Right cardiac atrium (tissue), 5 donors: ENCODE data around the gene ALOXE3. TPM values are rescaled to one million over a fixed set of nuclear protein-coding genes. Genes with fewer than 3 reads are reported as not detected.

ENCODE experiments used
- ATAC-seq, 2 donors: fragments of 200-7000 bp; cut with Tn5 transposase; one replicate each; pipeline versions ENCODE4 v1.8.0 to v1.9.1; 2020; ENCODE audit warnings: moderate library complexity in 2 of 2, mild to moderate bottlenecking in 1 of 2
- DNase-seq, 3 donors: peaks; one replicate each; pipeline ENCODE4 v3.0.0-alpha.2; 2020
- H3K27ac ChIP-seq: one replicate; pipeline ENCODE4 v1.5.1; 2013; ENCODE audit warnings: mild to moderate bottlenecking, low read length, control low read depth, moderate library complexity
- H3K27me3 ChIP-seq: one replicate; pipeline ENCODE4 v1.6.1; 2013; ENCODE audit not compliant: control insufficient read depth, insufficient read depth
- H3K4me1 ChIP-seq: one replicate; pipeline ENCODE4 v1.6.1; 2013; ENCODE audit warnings: low read length; ENCODE audit not compliant: control insufficient read depth, insufficient read depth
- H3K4me3 ChIP-seq: one replicate; pipeline ENCODE4 v1.5.1; 2013; ENCODE audit warnings: low read length, control low read depth
- H3K9me3 ChIP-seq: one replicate; pipeline ENCODE4 v1.6.1; 2013; ENCODE audit warnings: low read length; ENCODE audit not compliant: control insufficient read depth
- WGBS: extraction: QIAGEN DNeasy Blood & Tissue Kit; methylation state at CpG from one replicate; pipeline ENCODE4 v1.1.7; 2013; 5-methylcytosine and 5-hydroxymethylcytosine counted together
- intact Hi-C, 4 donors: fragments of 100-400 bp; cut with DNase I; formaldehyde crosslinking; loops; one replicate each; pipeline versions ENCODE4 v1.11.0 to v1.14.0; 2022 to 2023
- polyA plus RNA-seq: library from polyadenylated mRNA; stranded (reverse); fragments of 200-250 nt; gene quantifications from one replicate; pipeline ENCODE4 v1.2.3, GENCODE V29; 2013
- total RNA-seq, 4 donors: library from RNA; stranded (reverse); fragmentation: NEBNext Ultra II Directional; extraction: Animal tissue kit (Norgen Biotek cat#: 25700); gene quantifications; one replicate each; pipeline ENCODE4 v1.2.1, GENCODE V29; 2021
- donor health status: healthy with polysubstance abuse.
- donor health status: DM: no; HTN: yes; CAD: no.
- donor health status: DM: no; HTN: no; CAD: no.
- donor health status: DM: no; HTN: yes; CAD: no; lungs with severe emphysema.
- donor health status: DM: yes; HTN: yes; CAD: no.

Gene ALOXE3
- total and polyA plus RNA-seq, 5 donors, result not detected

DNA sequence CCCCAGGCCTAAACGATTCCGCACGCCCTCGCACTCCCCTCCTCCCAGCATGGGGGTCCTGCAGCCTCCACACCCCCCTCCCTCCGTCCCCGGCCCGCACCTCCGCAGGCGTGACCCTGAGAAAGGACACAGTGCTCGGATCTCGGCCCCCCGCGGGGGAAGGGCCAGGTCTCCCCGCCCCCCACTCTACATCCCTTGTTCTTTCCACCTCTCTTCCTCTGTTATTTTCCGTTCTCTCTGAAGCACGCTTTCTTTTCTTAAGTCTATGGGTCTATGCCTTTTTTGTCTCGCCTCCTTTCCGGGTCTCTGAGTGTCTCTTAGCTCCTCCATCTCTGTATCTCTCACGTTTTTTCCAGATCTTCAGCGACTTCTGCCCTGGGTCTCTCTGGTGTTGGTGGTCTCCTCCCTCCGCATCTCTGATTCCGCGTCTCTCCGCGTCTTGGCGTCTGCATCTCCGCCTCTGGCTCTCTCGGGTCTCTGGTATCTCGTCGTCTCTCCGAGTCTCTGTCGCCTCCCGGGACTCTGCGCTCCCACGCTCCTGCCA is 7.7 kb upstream of the ALOXE3 start:
- intact Hi-C loops, result loop anchor here (2.0 to 10.0 kb wide), 4 partner anchors 49 to 99 kb away; partner anchors contain the start of gene TMEM107 (in 1 of the 4)
- Histone ChIP-seq H3K4me1 (peaks cover 5% of the 10 kb centered on the region), H3K9me3 (no peaks in the 10 kb centered on the region), H3K4me3 (peak overlapping the region; percentile 94), H3K27me3 (no peaks in the 10 kb centered on the region), H3K27ac (peak overlapping the region; percentile 32)
- ATAC-seq (peak in 1 of 2 donors; percentile 2), DNase-seq (peak in 1 of 3 donors; percentile 77)
- under 1% methylated on average over 35 of the region's 35 CpGs for WGBS

DNA sequence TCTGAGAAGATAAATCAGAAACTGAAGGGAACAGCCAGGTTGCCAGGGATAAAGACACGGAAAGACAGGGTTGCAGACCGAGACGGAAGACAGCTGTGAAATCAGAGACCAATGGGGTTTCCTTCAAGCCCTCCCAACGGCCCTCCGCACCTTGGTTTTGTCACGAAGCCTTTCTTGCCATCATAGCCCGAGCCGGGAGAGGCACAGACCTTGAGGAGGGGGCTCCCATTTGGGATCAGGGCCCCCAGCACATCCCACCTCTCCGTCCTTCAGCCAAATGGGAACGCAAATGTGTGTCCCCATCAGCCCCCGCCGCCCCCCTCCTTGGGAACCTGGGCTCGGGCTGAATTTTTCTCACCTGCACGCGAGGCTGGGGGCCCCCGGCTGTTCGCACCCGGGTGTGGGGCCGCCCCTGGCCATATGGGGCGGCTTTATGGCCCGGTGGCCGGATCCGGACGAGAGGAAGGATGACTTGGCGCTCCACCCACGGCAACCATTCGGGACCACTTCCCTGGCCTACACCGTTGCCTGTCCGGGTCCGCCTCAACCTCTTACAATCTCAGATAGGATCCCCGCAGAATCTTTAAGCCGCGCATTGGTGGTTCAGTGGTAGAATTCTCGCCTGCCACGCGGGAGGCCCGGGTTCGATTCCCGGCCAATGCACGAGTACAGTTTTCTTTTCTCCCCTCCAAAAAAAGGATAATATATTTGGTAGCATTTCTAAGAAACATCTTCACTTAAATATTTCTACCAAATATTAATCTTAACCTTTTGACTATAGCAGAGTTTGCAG is 7.0 kb upstream of the ALOXE3 start:
- Histone ChIP-seq H3K27ac (no peak overlapping the region), H3K9me3 (no peaks in the 10 kb centered on the region), H3K4me3 (peak overlapping the region; percentile 94), H3K4me1 (peaks cover 5% of the 10 kb centered on the region), H3K27me3 (no peaks in the 10 kb centered on the region)
- peak; percentile 49 to 54 for ATAC-seq
- peak; percentile 66 to 88 (median 87) for DNase-seq
- intact Hi-C loops, result loop anchor here (2.0 to 10.0 kb wide), 4 partner anchors 49 to 99 kb away; partner anchors contain the start of gene TMEM107 (in 1 of the 4)
- 1% methylated on average over 40 of the region's 40 CpGs for WGBS

DNA sequence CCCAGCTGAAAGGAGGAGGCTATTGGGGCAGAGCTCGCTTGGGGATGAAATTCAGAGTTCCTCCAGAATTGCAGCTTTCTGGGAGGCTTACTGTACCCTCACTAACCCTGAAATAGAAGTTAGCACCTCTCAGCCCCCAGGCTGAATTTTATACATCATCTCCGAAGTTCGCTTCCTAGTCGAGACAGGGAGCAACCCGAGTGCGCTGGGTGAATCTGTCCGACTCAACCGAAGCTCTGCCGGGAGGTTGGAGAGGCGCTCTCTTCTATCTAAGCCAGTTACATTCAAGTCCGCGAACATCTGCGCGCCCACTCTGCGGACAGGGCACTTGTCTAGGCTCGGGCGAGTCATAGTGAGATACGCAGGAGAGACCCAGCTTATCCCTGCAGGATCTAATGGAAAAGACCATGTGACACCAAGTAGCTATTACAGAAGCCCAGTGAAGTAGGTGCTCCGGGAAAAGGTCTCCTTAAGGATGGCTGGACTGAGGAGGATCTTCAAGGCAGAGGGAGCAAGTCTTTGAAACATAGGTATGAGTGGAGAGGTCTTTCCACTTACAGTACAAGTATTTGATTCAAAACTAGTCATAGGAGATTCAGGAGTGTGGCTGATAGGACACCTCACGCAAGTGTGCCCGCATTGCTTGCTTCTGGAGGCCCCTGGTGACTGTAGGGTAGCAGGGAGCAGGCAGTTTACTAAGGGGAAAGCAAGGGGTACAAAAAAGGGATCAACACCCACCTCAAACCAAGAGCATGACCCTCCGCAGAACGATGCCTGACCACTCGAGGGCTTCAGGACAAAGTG is 6.2 kb upstream of the ALOXE3 start:
- Histone ChIP-seq H3K27me3 (no peaks in the 10 kb centered on the region), H3K9me3 (no peaks in the 10 kb centered on the region), H3K4me3 (peak overlapping the region; percentile 7), H3K27ac (no peak overlapping the region), H3K4me1 (peaks cover 5% of the 10 kb centered on the region)
- peak in 2 of 3 donors; percentile 55 to 64 for DNase-seq
- WGBS, result 4% methylated on average over 24 of the region's 24 CpGs
- intact Hi-C loops, result loop anchor here (2.0 to 10.0 kb wide), 4 partner anchors 50 to 100 kb away; partner anchors contain the start of gene TMEM107 (in 1 of the 4)
- no peak for ATAC-seq

DNA sequence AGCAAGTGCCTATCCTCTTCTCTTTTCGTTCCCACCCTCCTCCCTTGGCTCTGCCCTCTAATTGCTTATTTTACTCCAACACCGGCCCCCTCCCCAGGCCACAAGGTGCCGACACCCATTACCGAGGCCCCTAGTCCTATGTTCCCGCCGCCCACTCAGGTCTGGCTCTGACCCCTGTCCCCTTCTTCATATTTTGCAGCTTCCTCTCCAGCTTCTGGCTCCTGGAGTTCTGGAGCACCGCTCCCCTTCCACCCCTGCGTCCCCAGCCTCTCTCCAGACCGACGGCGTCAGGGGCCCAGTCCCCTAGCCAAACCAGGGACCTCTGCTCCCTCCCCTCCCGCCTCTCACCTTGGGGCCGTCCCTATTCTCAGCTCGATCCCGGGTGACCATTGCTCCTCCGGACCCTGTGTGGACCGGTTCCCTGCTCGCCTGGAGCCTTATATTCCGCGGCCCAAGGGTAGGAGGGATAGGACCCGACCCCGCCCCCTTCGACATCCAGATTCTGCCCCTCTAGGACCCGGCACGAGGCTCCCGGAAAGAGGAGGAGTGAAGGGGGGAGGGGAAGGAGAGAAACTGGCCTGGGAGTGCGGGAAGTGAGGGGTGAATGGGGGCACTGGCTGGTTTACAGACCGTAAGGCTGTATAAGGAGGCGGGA is 5.5 kb upstream of the ALOXE3 start, which contains the start of gene HES7:
HES7 (minus strand) TSS at position 412 of the 655 bp plus-strand sequence; CDS start at position 390, 22 bp downstream.
- ATAC-seq (no peak), DNase-seq (peak in 1 of 3 donors; percentile 62)
- Histone ChIP-seq H3K4me3 (peak within 1 kb of the TSS; percentile 57), H3K27ac (no peak within 1 kb of the TSS), H3K4me1 (peaks cover 5% of the 10 kb centered on the region), H3K9me3 (no peaks in the 10 kb centered on the region), H3K27me3 (no peaks in the 10 kb centered on the region)
- intact Hi-C loops, result loop anchor here (2.0 to 10.0 kb wide), 4 partner anchors 51 to 101 kb away; partner anchors contain the start of gene TMEM107 (in 1 of the 4)
- WGBS, result 1% methylated on average over 29 of the region's 29 CpGs

DNA sequence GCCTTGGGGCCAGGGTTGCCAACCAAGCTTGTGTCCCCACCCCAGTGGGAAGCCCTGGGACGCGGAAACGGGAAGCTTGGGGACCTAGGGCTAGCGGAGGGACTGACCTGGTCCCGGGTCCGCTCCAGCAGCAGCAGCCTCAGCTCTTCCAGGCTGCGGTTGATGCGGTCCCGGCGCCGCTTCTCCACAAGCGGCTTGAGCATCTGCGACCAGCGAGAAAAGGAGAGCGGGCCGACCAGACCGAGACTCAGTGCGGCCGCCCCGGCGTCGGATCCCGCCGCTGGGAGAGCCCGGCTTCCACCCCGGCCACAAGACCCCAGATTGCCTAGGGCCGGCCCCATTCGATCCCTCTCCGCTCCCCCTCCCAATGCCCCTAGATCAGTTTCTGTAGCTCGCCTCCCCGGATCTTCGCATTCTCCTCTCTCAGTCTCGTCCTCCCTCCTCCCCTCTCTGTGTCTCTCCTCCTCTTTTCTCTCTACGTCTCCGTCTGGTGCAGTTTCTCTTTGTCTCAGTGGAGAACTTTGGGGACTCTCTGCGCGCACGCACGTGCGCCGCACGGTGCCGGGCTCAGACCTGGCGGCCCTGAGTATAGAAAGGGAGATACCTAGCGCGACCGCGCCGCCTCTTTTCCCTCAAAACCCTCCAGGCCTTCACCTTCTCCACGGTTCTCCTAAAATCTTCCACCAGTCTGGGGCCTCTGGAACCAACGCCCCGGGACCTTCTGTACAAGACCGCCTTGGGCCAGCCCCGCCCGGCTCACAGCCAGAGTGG is 4.8 kb upstream of the ALOXE3 start:
- ATAC-seq (no peak), DNase-seq (peak in 2 of 3 donors; percentile 66 to 77)
- no peaks in the 10 kb centered on the region for H3K27me3 ChIP-seq
- H3K9me3 ChIP-seq, result no peaks in the 10 kb centered on the region
- under 1% methylated on average over 55 of the region's 55 CpGs for WGBS
- peak overlapping the region; percentile 57 for H3K4me3 ChIP-seq
- peaks cover 5% of the 10 kb centered on the region for H3K4me1 ChIP-seq
- H3K27ac ChIP-seq, result no peak overlapping the region
- intact Hi-C loops, result loop anchor here (10.0 kb wide), 3 partner anchors 52 to 102 kb away; partner anchors contain the start of gene TMEM107 (in 1 of the 4)

DNA sequence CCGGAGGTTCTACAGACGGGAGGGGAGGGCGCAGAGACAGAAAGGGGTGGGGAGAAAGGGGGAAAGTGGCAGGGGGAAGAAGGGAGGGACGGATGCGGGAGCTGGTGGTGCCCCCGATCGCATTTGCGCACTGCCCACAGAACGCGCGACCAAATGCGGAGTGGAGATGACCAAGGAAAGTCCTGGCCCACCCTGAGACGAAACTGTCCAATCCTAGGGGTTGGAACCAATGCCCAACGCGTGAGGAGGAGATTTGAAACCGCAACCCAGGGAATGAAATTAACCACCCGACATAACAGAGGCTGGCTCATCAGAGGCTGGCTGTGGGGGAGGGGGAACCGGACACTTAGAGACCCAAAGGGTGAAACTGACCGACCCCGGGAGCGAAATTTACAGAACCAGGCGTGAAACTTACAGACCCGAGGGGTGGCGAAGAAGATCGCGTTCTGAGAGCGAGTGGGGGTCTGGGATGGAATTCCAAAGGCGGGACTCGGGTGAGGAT is 4.2 kb upstream of the ALOXE3 start:
- Histone ChIP-seq H3K4me1 (peaks cover 5% of the 10 kb centered on the region), H3K27me3 (no peaks in the 10 kb centered on the region), H3K4me3 (peak overlapping the region; percentile 57), H3K27ac (no peak overlapping the region), H3K9me3 (no peaks in the 10 kb centered on the region)
- DNase-seq (peak in 2 of 3 donors; percentile 53 to 67), ATAC-seq (no peak)
- WGBS, result 1% methylated on average over 29 of the region's 29 CpGs
- intact Hi-C loops, result loop anchor here (10.0 kb wide), 3 partner anchors 52 to 102 kb away; partner anchors contain the start of gene TMEM107 (in 1 of the 4)

DNA sequence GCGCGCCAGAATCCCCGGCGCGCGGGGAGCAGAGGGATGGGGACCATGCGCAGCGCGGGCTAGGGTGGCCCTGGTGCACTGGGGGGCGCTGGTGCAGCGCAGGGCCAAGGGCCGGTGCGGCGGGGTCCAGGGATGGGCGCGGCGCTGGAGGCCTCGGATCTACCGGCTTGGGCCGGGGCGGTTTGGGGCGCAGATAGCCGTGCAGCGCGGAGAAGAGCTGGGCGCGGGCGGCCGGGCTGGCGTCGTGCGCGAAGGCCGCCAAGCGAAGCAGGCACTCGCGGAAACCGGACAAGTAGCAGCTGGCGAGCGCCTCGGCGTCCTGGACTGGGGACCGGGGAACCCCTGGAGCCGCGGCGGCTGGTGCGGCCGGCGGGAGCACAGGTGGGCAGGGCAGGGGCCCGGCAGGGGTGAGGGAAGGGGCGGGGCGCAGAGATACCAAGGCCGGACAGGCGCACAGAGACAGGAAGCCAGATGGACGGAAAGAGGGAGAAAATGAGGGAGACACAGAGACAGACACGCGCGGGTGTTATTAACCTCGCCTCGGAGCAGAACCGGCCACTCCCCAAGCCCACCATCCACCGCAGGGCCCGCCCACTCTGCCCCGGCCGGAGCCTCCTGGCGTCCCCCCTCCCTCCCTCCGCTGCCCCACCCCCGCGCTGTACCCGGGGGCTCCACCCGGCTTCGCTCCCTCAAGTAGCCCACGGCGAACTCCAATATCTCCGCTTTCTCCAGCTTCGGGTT is 3.5 kb upstream of the ALOXE3 start:
- H3K4me3 ChIP-seq, result peak overlapping the region; percentile 57
- ATAC-seq, result peak; percentile 18 to 24
- no peaks in the 10 kb centered on the region for H3K27me3 ChIP-seq
- H3K27ac ChIP-seq, result no peak overlapping the region
- H3K4me1 ChIP-seq, result peaks cover 5% of the 10 kb centered on the region
- H3K9me3 ChIP-seq, result no peaks in the 10 kb centered on the region
- DNase-seq, result peak in 2 of 3 donors; percentile 82 to 85
- WGBS, result under 1% methylated on average over 76 of the region's 76 CpGs
- intact Hi-C loops, result loop anchor here (10.0 kb wide), 3 partner anchors 53 to 103 kb away; partner anchors contain the start of gene TMEM107 (in 1 of the 4)

DNA sequence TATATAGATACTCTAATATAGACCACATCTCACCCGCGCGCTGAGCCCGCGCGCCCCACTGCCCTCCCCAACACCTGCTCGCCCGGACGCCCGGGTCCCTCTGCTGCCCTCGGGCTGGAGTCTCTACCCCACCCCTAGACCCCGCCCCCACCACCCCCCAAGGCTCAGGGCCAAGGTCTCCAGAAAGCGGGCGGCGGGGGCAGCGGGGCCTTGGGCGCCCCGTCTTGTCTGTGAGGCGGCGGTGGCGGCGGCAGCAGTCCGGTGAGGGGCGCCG is 3.0 kb upstream of the ALOXE3 start:
- DNase-seq, result no peak
- peaks cover 5% of the 10 kb centered on the region for H3K4me1 ChIP-seq
- H3K9me3 ChIP-seq, result no peaks in the 10 kb centered on the region
- ATAC-seq, result no peak
- peak overlapping the region; percentile 57 for H3K4me3 ChIP-seq
- H3K27ac ChIP-seq, result no peak overlapping the region
- WGBS, result 1% methylated on average over 25 of the region's 25 CpGs
- intact Hi-C loops, result loop anchor here (10.0 kb wide), 3 partner anchors 53 to 103 kb away; partner anchors contain the start of gene TMEM107 (in 1 of the 4)
- no peaks in the 10 kb centered on the region for H3K27me3 ChIP-seq
